GM12878 (cell line): ENCODE measurements around the gene BSCL2. TPM values are rescaled to one million over a fixed set of nuclear protein-coding genes. Genes with fewer than 3 reads are reported as not detected.

Experiments used
- ATAC-seq: fragments of 200-7000 bp; cut with Tn5 transposase; 3 replicates; pipeline ENCODE4 v1.9.1; 2020; ENCODE audit warnings: mild to moderate bottlenecking, moderate library complexity
- BruUV-seq: library from RNA; stranded (reverse); fragments of 400-500 nt; replicated peaks from 2 replicates; lab custom pipeline; 2021; lab: Mats Ljungman, UMichigan
- CTCF ChIA-PET: fragments of 300-600 bp; sonication (Branson Sonifier 250); formaldehyde crosslinking; extraction: SDS; loops from one replicate; lab custom pipeline; 2021; ENCODE audit warnings: inconsistent platforms; lab: Yijun Ruan, JAX
- POLR2A ChIA-PET: fragments of 350-600 bp; formaldehyde crosslinking; extraction: SDS; loops from one replicate; lab custom pipeline; 2021; ENCODE audit warnings: inconsistent platforms; lab: Charles Lee
- RAD21 ChIA-PET: fragments of 300-600 bp; sonication (Branson Sonifier 250); formaldehyde crosslinking; loops from one replicate; lab custom pipeline; 2023; ENCODE audit warnings: antibody characterized with exemption; ENCODE audit not compliant: unreplicated experiment; lab: Charles Lee
- SMC1A ChIA-PET: fragments of 300-600 bp; sonication (Branson Sonifier 250); formaldehyde crosslinking; loops from one replicate; lab custom pipeline; 2023; ENCODE audit not compliant: unreplicated experiment, uncharacterized antibody; lab: Charles Lee
- DNase-seq: peaks from one replicate; pipeline ENCODE4 v3.0.0-alpha.2; 2011; ENCODE audit warnings: low read depth, low spot score
- FAIRE-seq: peaks from 3 replicates; lab custom pipeline; 2011; peaks lifted over from hg19 to GRCh38; lab: Jason Lieb, UNC
- H2AFZ ChIP-seq: 2 replicates; pipeline ENCODE4 v1.6.0; 2011; ENCODE audit warnings: low read depth, low read length, control low read depth; ENCODE audit not compliant: control insufficient read depth
- H3K27ac ChIP-seq: 2 replicates; pipeline ENCODE4 v1.5.1; 2011; ENCODE audit warnings: control low read depth; ENCODE audit not compliant: control insufficient read depth, insufficient read depth
- H3K27me3 ChIP-seq, 2 experiments: replicated peaks in 1 of 2; 2 replicates each; pipeline versions ENCODE4 v1.6.0 to v1.6.1; 2011; ENCODE audit warnings: low read length in 1 of 2; ENCODE audit not compliant: control insufficient read depth in 2 of 2, insufficient read depth in 2 of 2
- H3K36me3 ChIP-seq, 2 experiments: 2 replicates each; pipeline ENCODE4 v1.5.1; 2011; ENCODE audit warnings: low read length in 1 of 2; ENCODE audit not compliant: control insufficient read depth in 2 of 2, insufficient read depth in 2 of 2
- H3K4me1 ChIP-seq: 2 replicates; pipeline ENCODE4 v1.6.1; 2011; ENCODE audit warnings: mild to moderate bottlenecking, low read length, moderate library complexity, mixed read lengths; ENCODE audit not compliant: control insufficient read depth, insufficient read depth
- H3K4me2 ChIP-seq: 2 replicates; pipeline ENCODE4 v1.6.0; 2011; ENCODE audit warnings: control low read depth; ENCODE audit not compliant: control insufficient read depth, insufficient read depth
- H3K4me3 ChIP-seq: fragments of 200-600 bp; sonication (generic); 2 replicates; pipeline ENCODE4 v1.5.1; 2016
- H3K79me2 ChIP-seq: 2 replicates; pipeline ENCODE4 v1.6.0; 2011; ENCODE audit warnings: low read length; ENCODE audit not compliant: control insufficient read depth, insufficient read depth
- H3K9ac ChIP-seq: 2 replicates; pipeline ENCODE4 v1.8.0; 2011; ENCODE audit warnings: low read length, control low read depth, mixed read lengths; ENCODE audit not compliant: control insufficient read depth, insufficient read depth
- H3K9me3 ChIP-seq: replicated peaks from 3 replicates; pipeline ENCODE4 v1.5.1; 2011; ENCODE audit warnings: mild to moderate bottlenecking, low read length; ENCODE audit not compliant: control insufficient read depth, insufficient read depth
- H4K20me1 ChIP-seq: 2 replicates; pipeline ENCODE4 v1.6.0; 2011; ENCODE audit not compliant: control insufficient read depth, insufficient read depth
- ELK1 ChIP-seq: IDR thresholded peaks from 2 replicates; pipeline ENCODE4 v1.6.1; 2012; ENCODE audit warnings: low read depth, low read length, improper control_type of control experiment
- ESRRA ChIP-seq: IDR thresholded peaks from 2 replicates; pipeline ENCODE4 v1.6.1; 2012; ENCODE audit warnings: mild to moderate bottlenecking, low read length, improper control_type of control experiment
- NKRF ChIP-seq: fragments of 450-650 bp; conservative IDR thresholded peaks from 2 replicates; pipeline ENCODE4 v1.6.1; 2017; ENCODE audit warnings: mild to moderate bottlenecking, moderate library complexity
- PKNOX1 ChIP-seq: fragments of 450-650 bp; IDR thresholded peaks from 2 replicates; pipeline ENCODE4 v1.6.1; 2016; ENCODE audit warnings: mild to moderate bottlenecking
- RELB ChIP-seq: fragments of 450-650 bp; IDR thresholded peaks from 2 replicates; pipeline ENCODE4 v1.6.1; 2017; ENCODE audit warnings: low read depth, mild to moderate bottlenecking, moderate library complexity
- SMAD1 ChIP-seq: fragments of 450-650 bp; IDR thresholded peaks from 2 replicates; pipeline ENCODE4 v1.6.1; 2018; ENCODE audit warnings: mild to moderate bottlenecking, low read depth; ENCODE audit not compliant: partially characterized antibody
- TBL1XR1 ChIP-seq: IDR thresholded peaks from 2 replicates; pipeline ENCODE4 v1.6.1; 2012; ENCODE audit warnings: low read depth, low read length, improper control_type of control experiment
- WGBS: methylation state at CpG from one replicate; pipeline ENCODE4 v1.1.6; 2016; ENCODE audit warnings: low lambda C conversion rate; ENCODE audit not compliant: insufficient replicate concordance, insufficient coverage; ENCODE audit errors: missing lambda C conversion rate; 5-methylcytosine and 5-hydroxymethylcytosine counted together
- in situ Hi-C: fragments of 300-500 bp; cut with MboI; formaldehyde crosslinking; loops from 9 replicates; pipeline ENCODE4 v1.14.3; 2018; ENCODE audit warnings: mixed read lengths
- intact Hi-C: fragments of 100-400 bp; cut with micrococcal nuclease; formaldehyde crosslinking; loops from one replicate; pipeline ENCODE4 v1.14.2; 2022; ENCODE audit not compliant: unreplicated experiment
- polyA plus RNA-seq, 11 experiments: library from polyadenylated mRNA; depleted of rRNA in 4 of 11; unstranded in 6 of 11; stranded (reverse) in 5 of 11; fragments of >200 nt; fragmentation: Nextera tagmentation in 4 of 11; fragmentation: Illumina TruSeq in 1 of 11; extraction: Ambion mirVana in 4 of 11; extraction: Trizol in 1 of 11; gene quantifications; 1 replicate in 1 of 11; 2 replicates in 10 of 11; pipeline versions ENCODE4 v1.2.1 to v1.2.3, GENCODE V29; 2011 to 2016; ENCODE audit warnings: inconsistent platforms in 2 of 11, missing spikeins in 2 of 11, low read depth in 1 of 11
- total RNA-seq, 4 experiments: library from RNA; depleted of rRNA in 3 of 4; stranded (reverse); fragments of >200 nt in 3 of 4; fragmentation: Illumina TruSeq in 1 of 4; extraction: Trizol in 1 of 4; gene quantifications; 2 replicates each; pipeline versions ENCODE4 v1.2.1 to v1.2.3, GENCODE V29; 2013 to 2021

Gene BSCL2
- total and polyA plus RNA-seq, 10 of the 15 experiments (the other 5 are each of a cell fraction or from before 2014, with no cell fraction given), result 12.3 to 57.9 (median 21.8) TPM

GRCh38 chr11:62656796-62657429 lies 50.3 kb downstream of the BSCL2 start:
- no peak for TF ChIP-seq TBL1XR1
- Histone ChIP-seq H4K20me1 (no peaks in the 10 kb centered on the region), H3K9me3 (no peaks in the 10 kb centered on the region), H3K4me2 (no peak overlapping the region), H3K9ac (no peak overlapping the region), H3K27me3 (no peaks in the 10 kb centered on the region), H3K4me3 (no peak overlapping the region), H3K79me2 (peaks cover 13% of the 10 kb centered on the region), H3K27ac (no peak overlapping the region), H2AFZ (no peak overlapping the region), H3K4me1 (peaks cover 6% of the 10 kb centered on the region), H3K36me3 (no peaks in the 10 kb centered on the region; a peak in 1 of 4 replicates)
- ChIA-PET RAD21 (interaction anchor here (0.7 to 1.2 kb wide), 4 partner anchors 11 to 106 kb away, joined by 3 to 5 read pairs (median 4); no protein-coding TSS in a partner anchor), CTCF (interaction anchor here (0.9 to 1.2 kb wide), 5 partner anchors 17 to 192 kb away, joined by 3 to 6 read pairs (median 3); partner anchors contain the start of gene B3GAT3), SMC1A (interaction anchor here (0.5 to 5.0 kb wide), 5 partner anchors 8 to 232 kb away, joined by 3 to 41 read pairs (median 4); partner anchors contain the start of genes C11orf98 and CSKMT), POLR2A (interaction anchor here (1.3 to 14.6 kb wide), 4 partner anchors 11 to 65 kb away, joined by 4 to 295 read pairs (median 10); partner anchors contain the start of genes C11orf98, CSKMT, GANAB and LBHD1)
- ATAC-seq, result no peak
- BruUV-seq, result no TSS peak
- no peak for FAIRE-seq
- 60% methylated on average over 5 of the region's 5 CpGs for WGBS
- intact Hi-C loops, result no loop called here
- in situ Hi-C loops, result no loop called here
- no peak for DNase-seq

- ChIA-PET SMC1A (interaction anchor here (1.3 to 5.0 kb wide), 6 partner anchors 9 to 62 kb away, joined by 3 to 41 read pairs (median 6); partner anchors contain the start of genes C11orf98, CSKMT, GANAB and LBHD1), RAD21 (interaction anchor here (1.7 kb wide), 1 partner anchor 11 kb away, joined by 10 read pairs; the partner anchor contains the start of genes C11orf98 and CSKMT), CTCF (interaction anchor here (0.6 to 1.2 kb wide), 5 partner anchors 11 to 1175 kb away, joined by 3 to 4 read pairs (median 3); partner anchors contain the start of genes C11orf98 and CSKMT), POLR2A (interaction anchor here (0.6 to 14.6 kb wide), 7 partner anchors 10 to 1585 kb away, joined by 3 to 295 read pairs (median 5); partner anchors contain the start of genes C11orf98, CSKMT, LBHD1 and UQCC3)
- peak overlapping the region; percentile 68 for H3K4me2 ChIP-seq
- H3K27ac ChIP-seq, result no peak overlapping the region
- no peaks in the 10 kb centered on the region for H3K9me3 ChIP-seq
- peaks cover under 1 to 4% of the 10 kb centered on the region in 2 experiments; a peak in 1 of 4 replicates for H3K36me3 ChIP-seq
- peaks cover 23% of the 10 kb centered on the region for H3K79me2 ChIP-seq
- no peak for FAIRE-seq
- H2AFZ ChIP-seq, result peak overlapping the region; percentile 82
- peaks cover 6% of the 10 kb centered on the region for H3K4me1 ChIP-seq
- H3K9ac ChIP-seq, result no peak overlapping the region
- intact Hi-C loops, result no loop called here
- no peak for ATAC-seq
- DNase-seq, result no peak
- BruUV-seq, result no TSS peak
- no peak overlapping the region for H3K4me3 ChIP-seq
- in situ Hi-C loops, result no loop called here
- H3K27me3 ChIP-seq, result no peaks in the 10 kb centered on the region
- no peaks in the 10 kb centered on the region; the same call in 1 of the 2 replicates for H4K20me1 ChIP-seq
- 46% methylated on average over 11 of the region's 11 CpGs for WGBS
- TF ChIP-seq ESRRA (no peak), PKNOX1 (no peak), RELB (no peak), ELK1 (no peak), NKRF (no peak), SMAD1 (no peak)
Observed at GRCh38 chr11:62654297-62654696, 52.9 kb downstream of the BSCL2 start.
